HepG2 (cell line): ENCODE data around the gene FUCA1. TPM values are rescaled to one million over a fixed set of nuclear protein-coding genes. Genes with fewer than 3 reads are reported as not detected.

Source experiments
- ARHGAP35 ChIP-seq: sonication (generic); formaldehyde crosslinking; IDR thresholded peaks from 2 replicates; pipeline ENCODE4 v1.9.0; 2022; ENCODE audit warnings: mild to moderate bottlenecking, inconsistent platforms, moderate library complexity, missing genetic modification reagents, borderline replicate concordance
- CREB1 ChIP-seq, 2 experiments: fragments of 450-650 bp in 1 of 2; IDR thresholded peaks; 2 replicates each; pipeline ENCODE4 v1.6.1; 2016 to 2017; ENCODE audit warnings: control low read depth in 1 of 2, mild to moderate bottlenecking in 1 of 2, missing compliant biosample characterization in 1 of 2, missing genetic modification characterization in 1 of 2
- KDM2A ChIP-seq: sonication (generic); formaldehyde crosslinking; IDR thresholded peaks from 2 replicates; pipeline ENCODE4 v1.4.0; 2020; ENCODE audit warnings: low read depth, missing genetic modification reagents, borderline replicate concordance
- NFKBIZ ChIP-seq: IDR thresholded peaks from 2 replicates; pipeline ENCODE4 v1.6.1; 2018; ENCODE audit warnings: missing genetic modification reagents, missing compliant biosample characterization
- RARG ChIP-seq: sonication (generic); formaldehyde crosslinking; IDR thresholded peaks from 2 replicates; pipeline ENCODE4 v1.4.0; 2020; ENCODE audit warnings: low read depth, mild to moderate bottlenecking, missing genetic modification reagents
- SETDB1 ChIP-seq: sonication (generic); formaldehyde crosslinking; IDR thresholded peaks from 2 replicates; pipeline ENCODE4 v1.5.1; 2020; ENCODE audit warnings: missing genetic modification reagents, mild to moderate bottlenecking, borderline replicate concordance
- SP5 ChIP-seq: IDR thresholded peaks from 2 replicates; pipeline ENCODE4 v1.6.1; 2016; ENCODE audit warnings: low read depth, borderline replicate concordance
- ZNF143 ChIP-seq: sonication (generic); formaldehyde crosslinking; IDR thresholded peaks from 2 replicates; pipeline ENCODE4 v1.4.0; 2020; ENCODE audit warnings: missing genetic modification reagents
- ZNF224 ChIP-seq: sonication (generic); formaldehyde crosslinking; IDR thresholded peaks from 2 replicates; pipeline ENCODE4 v1.5.0; 2020; ENCODE audit warnings: mild to moderate bottlenecking, missing genetic modification reagents
- ZNF234 ChIP-seq: sonication (generic); formaldehyde crosslinking; conservative IDR thresholded peaks from 2 replicates; pipeline ENCODE4 v1.5.1; 2020; ENCODE audit warnings: mild to moderate bottlenecking, missing genetic modification reagents
- ZNF256 ChIP-seq: sonication (generic); formaldehyde crosslinking; conservative IDR thresholded peaks from 2 replicates; pipeline ENCODE4 v1.4.0; 2020; ENCODE audit warnings: missing genetic modification reagents
- ZNF407 ChIP-seq: sonication (generic); formaldehyde crosslinking; IDR thresholded peaks from one replicate; pipeline ENCODE4 v1.5.1; 2020; ENCODE audit warnings: mild to moderate bottlenecking, missing genetic modification reagents; ENCODE audit errors: not compliant biosample characterization
- ZNF572 ChIP-seq: sonication (generic); formaldehyde crosslinking; IDR thresholded peaks from 2 replicates; pipeline ENCODE4 v1.5.1; 2020; ENCODE audit warnings: mild to moderate bottlenecking, missing genetic modification reagents
- ZNF660 ChIP-seq: sonication (generic); formaldehyde crosslinking; IDR thresholded peaks from 2 replicates; pipeline ENCODE4 v1.5.1; 2020; ENCODE audit warnings: mild to moderate bottlenecking, low read depth, missing genetic modification reagents, borderline replicate concordance
- polyA plus RNA-seq, 8 experiments: library from polyadenylated mRNA; depleted of rRNA in 3 of 8; stranded (reverse) in 7 of 8; unstranded in 1 of 8; fragments of >200 nt; fragmentation: Illumina TruSeq in 4 of 8; extraction: Trizol in 4 of 8; gene quantifications; 2 replicates each; pipeline versions ENCODE4 v1.2.1 to v1.2.3, GENCODE V29; 2011 to 2016; ENCODE audit warnings: low read depth in 4 of 8, missing spikeins in 1 of 8, mixed read lengths in 1 of 8; ENCODE audit not compliant: insufficient read depth in 1 of 8
- total RNA-seq, 5 experiments: library from RNA; depleted of rRNA; stranded (reverse); fragments of >200 nt; fragmentation: Illumina TruSeq; extraction: Trizol; gene quantifications; 2 replicates each; pipeline ENCODE4 v1.2.3, GENCODE V29; 2016; ENCODE audit warnings: low read depth in 1 of 5
- TF ChIP-seq, protein P1 (sequence below): sonication (generic); formaldehyde crosslinking; IDR thresholded peaks from 2 replicates; pipeline ENCODE4 v1.5.1; 2020; ENCODE audit warnings: mild to moderate bottlenecking, moderate library complexity, missing genetic modification reagents
- TF ChIP-seq, protein P2 (sequence below): IDR thresholded peaks from 2 replicates; pipeline ENCODE4 v1.6.1; 2016; ENCODE audit warnings: low read depth, control low read depth

The FUCA1 gene
- total and polyA plus RNA-seq, 2 of the 13 experiments (the other 11 are each of a cell fraction or from before 2014, with no cell fraction given) = 32.7 to 33.6 TPM

- TF ChIP-seq, protein P1, sequence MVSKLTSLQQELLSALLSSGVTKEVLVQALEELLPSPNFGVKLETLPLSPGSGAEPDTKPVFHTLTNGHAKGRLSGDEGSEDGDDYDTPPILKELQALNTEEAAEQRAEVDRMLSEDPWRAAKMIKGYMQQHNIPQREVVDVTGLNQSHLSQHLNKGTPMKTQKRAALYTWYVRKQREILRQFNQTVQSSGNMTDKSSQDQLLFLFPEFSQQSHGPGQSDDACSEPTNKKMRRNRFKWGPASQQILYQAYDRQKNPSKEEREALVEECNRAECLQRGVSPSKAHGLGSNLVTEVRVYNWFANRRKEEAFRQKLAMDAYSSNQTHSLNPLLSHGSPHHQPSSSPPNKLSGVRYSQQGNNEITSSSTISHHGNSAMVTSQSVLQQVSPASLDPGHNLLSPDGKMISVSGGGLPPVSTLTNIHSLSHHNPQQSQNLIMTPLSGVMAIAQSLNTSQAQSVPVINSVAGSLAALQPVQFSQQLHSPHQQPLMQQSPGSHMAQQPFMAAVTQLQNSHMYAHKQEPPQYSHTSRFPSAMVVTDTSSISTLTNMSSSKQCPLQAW (CRISPR knock-in tag) = 0 out of 2 replicates have a peak, but pooled peaks have one; percentile 4
- TF ChIP-seq, protein P2, sequence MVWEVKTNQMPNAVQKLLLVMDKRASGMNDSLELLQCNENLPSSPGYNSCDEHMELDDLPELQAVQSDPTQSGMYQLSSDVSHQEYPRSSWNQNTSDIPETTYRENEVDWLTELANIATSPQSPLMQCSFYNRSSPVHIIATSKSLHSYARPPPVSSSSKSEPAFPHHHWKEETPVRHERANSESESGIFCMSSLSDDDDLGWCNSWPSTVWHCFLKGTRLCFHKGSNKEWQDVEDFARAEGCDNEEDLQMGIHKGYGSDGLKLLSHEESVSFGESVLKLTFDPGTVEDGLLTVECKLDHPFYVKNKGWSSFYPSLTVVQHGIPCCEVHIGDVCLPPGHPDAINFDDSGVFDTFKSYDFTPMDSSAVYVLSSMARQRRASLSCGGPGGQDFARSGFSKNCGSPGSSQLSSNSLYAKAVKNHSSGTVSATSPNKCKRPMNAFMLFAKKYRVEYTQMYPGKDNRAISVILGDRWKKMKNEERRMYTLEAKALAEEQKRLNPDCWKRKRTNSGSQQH (CRISPR knock-in tag) = no peak
- peak; percentile 20; the same call in 1 of the 2 replicates for TF ChIP-seq KDM2A (CRISPR knock-in tag)
- TF ChIP-seq ZNF660 (CRISPR knock-in tag) = no peak
- TF ChIP-seq ZNF256 (CRISPR knock-in tag) = no peak
- TF ChIP-seq ZNF407 = no peak
- 0 out of 2 replicates have a peak, but pooled peaks have one; percentile 59 for TF ChIP-seq SETDB1 (CRISPR knock-in tag)
- TF ChIP-seq ZNF224 (CRISPR knock-in tag) = 0 out of 2 replicates have a peak, but pooled peaks have one; percentile 15
- TF ChIP-seq CREB1 (IDR thresholded peaks at IDR 0.05) = no peak
- TF ChIP-seq CREB1 (CRISPR knock-in tag; IDR thresholded peaks at IDR 0.05) = peak; percentile 28
- TF ChIP-seq ZNF143 = peak; percentile 14; the same call in 1 of the 2 replicates
- peak; percentile 80; the same call in 1 of the 2 replicates for TF ChIP-seq RARG
- TF ChIP-seq ZNF572 (CRISPR knock-in tag) = peak; percentile 32; the same call in 1 of the 2 replicates
- no peak for TF ChIP-seq SP5
- no peak for TF ChIP-seq ARHGAP35
- 0 out of 2 replicates have a peak, but pooled peaks have one; percentile 71 for TF ChIP-seq NFKBIZ (CRISPR knock-in tag)
- TF ChIP-seq ZNF234 (CRISPR knock-in tag) = 0 out of 2 replicates have a peak, but pooled peaks have one; percentile 6
Measured at GRCh38 chr1:23868557-23869016, 497 bp upstream of the FUCA1 start (continued).
